OCI-LY7 (cell line): ENCODE data around the gene FBXO31.

ENCODE experiments used
- EZH2phosphoT487 ChIP-seq: fragments of 200-600 bp; sonication (generic); IDR thresholded peaks from 2 replicates; pipeline ENCODE4 v1.6.1; 2018; ENCODE audit warnings: low read depth, borderline replicate concordance, mild to moderate bottlenecking, mixed run types, antibody characterized with exemption, low read length, moderate library complexity, mixed read lengths
- TF ChIP-seq, protein P1 (sequence below): fragments of 200-600 bp; sonication (generic); conservative IDR thresholded peaks from 2 replicates; pipeline ENCODE4 v1.5.1; 2014; ENCODE audit warnings: mild to moderate bottlenecking, antibody characterized with exemption, low read length, moderate library complexity, mixed read lengths

DNA sequence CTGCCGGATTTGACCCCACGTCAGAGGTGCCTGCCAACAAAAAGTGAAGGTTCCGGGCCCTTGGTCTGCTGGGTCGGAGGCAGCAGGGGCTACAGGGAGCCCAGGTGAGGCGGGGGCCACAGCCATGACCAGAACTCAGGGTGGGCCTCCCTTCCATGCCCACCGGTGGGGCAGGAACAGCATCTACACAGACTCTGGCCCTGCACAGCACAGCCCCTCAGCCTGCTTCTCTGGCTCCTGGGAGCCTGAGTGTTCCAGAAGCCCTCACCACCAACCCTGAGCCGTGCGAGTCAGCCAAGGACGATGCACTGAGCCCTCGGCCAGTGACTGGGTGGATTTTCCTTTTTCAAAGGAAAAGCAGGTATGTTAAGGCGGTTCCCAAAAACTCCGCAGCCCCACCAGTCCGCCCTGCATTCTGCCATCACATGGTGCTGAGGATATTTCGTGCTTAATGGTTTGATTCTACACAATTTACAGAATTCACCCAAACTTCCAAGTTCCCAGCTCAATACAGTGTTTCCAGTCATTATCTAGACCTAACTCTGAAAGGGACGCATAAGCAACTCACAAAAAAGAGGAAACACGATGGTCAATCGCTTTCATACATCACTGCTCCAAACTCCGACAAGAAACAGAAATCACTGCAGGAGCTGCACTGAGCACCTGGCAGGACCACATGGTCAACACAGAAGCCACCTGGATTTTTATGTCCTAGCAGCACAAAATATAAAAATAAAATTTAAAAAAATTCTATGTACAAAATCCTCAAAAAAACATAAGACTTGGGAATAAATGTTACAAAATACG is 46.9 kb downstream of the FBXO31 start:
- TF ChIP-seq, protein P1, sequence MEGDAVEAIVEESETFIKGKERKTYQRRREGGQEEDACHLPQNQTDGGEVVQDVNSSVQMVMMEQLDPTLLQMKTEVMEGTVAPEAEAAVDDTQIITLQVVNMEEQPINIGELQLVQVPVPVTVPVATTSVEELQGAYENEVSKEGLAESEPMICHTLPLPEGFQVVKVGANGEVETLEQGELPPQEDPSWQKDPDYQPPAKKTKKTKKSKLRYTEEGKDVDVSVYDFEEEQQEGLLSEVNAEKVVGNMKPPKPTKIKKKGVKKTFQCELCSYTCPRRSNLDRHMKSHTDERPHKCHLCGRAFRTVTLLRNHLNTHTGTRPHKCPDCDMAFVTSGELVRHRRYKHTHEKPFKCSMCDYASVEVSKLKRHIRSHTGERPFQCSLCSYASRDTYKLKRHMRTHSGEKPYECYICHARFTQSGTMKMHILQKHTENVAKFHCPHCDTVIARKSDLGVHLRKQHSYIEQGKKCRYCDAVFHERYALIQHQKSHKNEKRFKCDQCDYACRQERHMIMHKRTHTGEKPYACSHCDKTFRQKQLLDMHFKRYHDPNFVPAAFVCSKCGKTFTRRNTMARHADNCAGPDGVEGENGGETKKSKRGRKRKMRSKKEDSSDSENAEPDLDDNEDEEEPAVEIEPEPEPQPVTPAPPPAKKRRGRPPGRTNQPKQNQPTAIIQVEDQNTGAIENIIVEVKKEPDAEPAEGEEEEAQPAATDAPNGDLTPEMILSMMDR = no peak
- no peak for TF ChIP-seq EZH2phosphoT487
